NT2/D1 (cell line): ENCODE measurements around the gene UTRN.

Source experiments
- SUZ12 ChIP-seq: IDR thresholded peaks from 2 replicates; pipeline ENCODE4 v1.6.1; 2011; ENCODE audit not compliant: insufficient read length, insufficient read depth; ENCODE audit errors: extremely low read depth
- YY1 ChIP-seq: IDR thresholded peaks from 2 replicates; pipeline ENCODE4 v1.6.1; 2011; ENCODE audit not compliant: insufficient read length, insufficient read depth
- ZNF274 ChIP-seq: IDR thresholded peaks from 2 replicates; pipeline ENCODE4 v1.6.1; 2011; ENCODE audit warnings: mild to moderate bottlenecking, low read depth, low read length

DNA sequence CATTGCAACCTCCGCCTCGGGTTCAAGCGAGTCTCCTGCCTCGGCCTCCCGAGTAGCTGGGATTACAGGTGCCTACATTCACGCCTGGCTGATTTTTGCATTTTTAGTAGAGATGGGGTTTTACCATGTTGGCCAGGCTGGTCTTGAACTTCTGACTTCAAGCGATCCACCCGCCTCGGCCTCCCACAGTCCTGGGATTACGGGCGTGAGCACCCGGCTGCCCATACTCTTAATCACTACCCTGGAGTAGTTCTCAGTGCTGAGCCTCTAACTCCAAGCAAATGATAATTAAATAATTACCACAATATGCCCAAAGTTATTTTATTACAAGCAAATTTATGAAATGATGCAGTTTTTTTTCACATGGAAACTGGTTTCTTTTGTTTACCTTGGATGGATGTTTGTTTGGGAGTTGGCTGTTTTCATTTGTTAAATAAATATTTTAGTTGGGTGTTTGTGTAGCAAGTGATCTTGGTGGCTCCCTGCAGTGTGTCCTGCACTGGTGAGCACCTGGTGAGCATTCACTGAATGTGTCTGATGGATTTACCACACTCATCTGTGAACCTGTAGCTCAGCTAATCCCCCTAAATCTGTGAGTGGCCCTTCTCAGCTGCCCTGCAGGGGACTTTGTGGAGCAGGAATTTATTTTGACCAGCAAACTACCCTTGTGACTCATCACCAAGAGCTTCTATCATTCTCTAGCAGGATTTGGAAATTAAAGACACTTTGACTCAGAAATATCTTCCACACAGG is 36.9 kb downstream of the UTRN start:
- TF ChIP-seq ZNF274, result no peak
- no peak for TF ChIP-seq YY1
- TF ChIP-seq SUZ12, result no peak
